Measurements from ENCODE around the gene DTX3. TPM values are rescaled to one million over a fixed set of nuclear protein-coding genes. Genes with fewer than 3 reads are reported as not detected.

DTX3 gene
- total RNA-seq, 1 donor from 2014 or later, result 18.3 TPM

- peaks cover 94% of the 10 kb centered on the region for H3K27me3 Mint-ChIP-seq
- no peaks in the 10 kb centered on the region for H3K9me3 Mint-ChIP-seq
- peaks cover 29% of the 10 kb centered on the region for H3K4me1 Mint-ChIP-seq
- no peak for DNase-seq
- H3K36me3 Mint-ChIP-seq (ENCODE audit: low read depth), result peaks cover 2% of the 10 kb centered on the region
- no peak overlapping the region for H3K4me3 Mint-ChIP-seq
- H3K27ac Mint-ChIP-seq, result no peak overlapping the region
- intact Hi-C loops (cut with micrococcal nuclease), result loop anchor here (5.0 kb wide), 1 partner anchor 161 kb away; no protein-coding TSS in a partner anchor
Measured at GRCh38 chr12:57623385-57623784, 18.8 kb downstream of the DTX3 start.

GRCh38 chr12:57623811-57624390 is 19.3 kb downstream of the DTX3 start:
- Mint-ChIP-seq H3K27ac (no peak overlapping the region), H3K4me1 (peaks cover 29% of the 10 kb centered on the region), H3K4me3 (no peak overlapping the region), H3K9me3 (no peaks in the 10 kb centered on the region), H3K36me3 (ENCODE audit: low read depth) (peaks cover 2% of the 10 kb centered on the region), H3K27me3 (peaks cover 95% of the 10 kb centered on the region)
- DNase-seq, result no peak
- intact Hi-C loops (cut with micrococcal nuclease), result loop anchor here (5.0 kb wide), 1 partner anchor 162 kb away; no protein-coding TSS in a partner anchor

GRCh38 chr12:57624441-57625220 is 20.0 kb downstream of the DTX3 start:
- no peaks in the 10 kb centered on the region for H3K9me3 Mint-ChIP-seq
- H3K4me1 Mint-ChIP-seq, result peaks cover 25% of the 10 kb centered on the region
- peaks cover 3% of the 10 kb centered on the region for H3K36me3 Mint-ChIP-seq (ENCODE audit: low read depth)
- H3K27me3 Mint-ChIP-seq, result peaks cover 96% of the 10 kb centered on the region
- no peak overlapping the region for H3K4me3 Mint-ChIP-seq
- no peak for DNase-seq
- no peak overlapping the region for H3K27ac Mint-ChIP-seq
- intact Hi-C loops (cut with micrococcal nuclease), result loop anchor here (5.0 kb wide), 1 partner anchor 162 kb away; no protein-coding TSS in a partner anchor

- Mint-ChIP-seq H3K27me3 (peaks cover 95% of the 10 kb centered on the region), H3K27ac (no peak overlapping the region), H3K4me1 (peaks cover 22% of the 10 kb centered on the region), H3K4me3 (no peak overlapping the region), H3K9me3 (no peaks in the 10 kb centered on the region), H3K36me3 (ENCODE audit: low read depth) (peaks cover 2% of the 10 kb centered on the region)
- intact Hi-C loops (cut with micrococcal nuclease), result no loop called here
- DNase-seq, result no peak
Measured at GRCh38 chr12:57625261-57626032, 20.8 kb downstream of the DTX3 start.

- H3K36me3 Mint-ChIP-seq (ENCODE audit: low read depth), result peaks cover 3% of the 10 kb centered on the region
- DNase-seq, result no peak
- intact Hi-C loops (cut with micrococcal nuclease), result no loop called here
- H3K9me3 Mint-ChIP-seq, result no peaks in the 10 kb centered on the region
- H3K27me3 Mint-ChIP-seq, result peaks cover 95% of the 10 kb centered on the region
- no peak overlapping the region for H3K4me3 Mint-ChIP-seq
- peaks cover 13% of the 10 kb centered on the region for H3K4me1 Mint-ChIP-seq
- H3K27ac Mint-ChIP-seq, result no peak overlapping the region
Measured at GRCh38 chr12:57626111-57626920, 21.7 kb downstream of the DTX3 start.

- Mint-ChIP-seq H3K27me3 (peaks cover 94% of the 10 kb centered on the region), H3K4me1 (peaks cover 13% of the 10 kb centered on the region), H3K27ac (no peak overlapping the region), H3K4me3 (peak overlapping the region; percentile 45), H3K9me3 (no peaks in the 10 kb centered on the region), H3K36me3 (ENCODE audit: low read depth) (peaks cover 3% of the 10 kb centered on the region)
- intact Hi-C loops (cut with micrococcal nuclease), result no loop called here
- no peak for DNase-seq
Measured at GRCh38 chr12:57626921-57627445, 22.4 kb downstream of the DTX3 start.

GRCh38 chr12:57627501-57628279 is 23.1 kb downstream of the DTX3 start:
- Mint-ChIP-seq H3K9me3 (no peaks in the 10 kb centered on the region), H3K27me3 (peaks cover 90% of the 10 kb centered on the region), H3K36me3 (ENCODE audit: low read depth) (peaks cover 3% of the 10 kb centered on the region), H3K4me1 (peaks cover 10% of the 10 kb centered on the region), H3K4me3 (peak overlapping the region; percentile 58), H3K27ac (no peak overlapping the region)
- peak; percentile 76 for DNase-seq
- intact Hi-C loops (cut with micrococcal nuclease), result no loop called here

- Mint-ChIP-seq H3K27me3 (peaks cover 86% of the 10 kb centered on the region), H3K36me3 (ENCODE audit: low read depth) (peaks cover 3% of the 10 kb centered on the region), H3K9me3 (no peaks in the 10 kb centered on the region), H3K4me1 (peaks cover 15% of the 10 kb centered on the region), H3K4me3 (peak overlapping the region; percentile 50), H3K27ac (no peak overlapping the region)
- peak; percentile 48 for DNase-seq
- intact Hi-C loops (cut with micrococcal nuclease), result no loop called here
Measured at GRCh38 chr12:57628280-57629191, 23.9 kb downstream of the DTX3 start.

- no peaks in the 10 kb centered on the region for H3K9me3 Mint-ChIP-seq
- no peak overlapping the region for H3K4me3 Mint-ChIP-seq
- peaks cover 80% of the 10 kb centered on the region for H3K27me3 Mint-ChIP-seq
- intact Hi-C loops (cut with micrococcal nuclease), result loop anchor here (5.0 kb wide), 1 partner anchor 62 kb away; the partner anchor contains the start of gene OS9
- peaks cover 15% of the 10 kb centered on the region for H3K4me1 Mint-ChIP-seq
- H3K36me3 Mint-ChIP-seq (ENCODE audit: low read depth), result peaks cover 3% of the 10 kb centered on the region
- peak; percentile 54 for DNase-seq
- H3K27ac Mint-ChIP-seq, result no peak overlapping the region
Measured at GRCh38 chr12:57629897-57630471, 25.4 kb downstream of the DTX3 start.

- Mint-ChIP-seq H3K36me3 (ENCODE audit: low read depth) (peaks cover 3% of the 10 kb centered on the region), H3K4me1 (peaks cover 15% of the 10 kb centered on the region), H3K27me3 (peaks cover 71% of the 10 kb centered on the region), H3K4me3 (no peak overlapping the region), H3K27ac (no peak overlapping the region), H3K9me3 (no peaks in the 10 kb centered on the region)
- intact Hi-C loops (cut with micrococcal nuclease), result loop anchor here (5.0 kb wide), 1 partner anchor 61 kb away; the partner anchor contains the start of gene OS9
- peak; percentile 50 for DNase-seq
Measured at GRCh38 chr12:57630891-57631433, 26.3 kb downstream of the DTX3 start.

- Mint-ChIP-seq H3K36me3 (ENCODE audit: low read depth) (peaks cover 3% of the 10 kb centered on the region), H3K4me3 (peak overlapping the region; percentile 84), H3K27ac (no peak overlapping the region), H3K27me3 (peaks cover 65% of the 10 kb centered on the region), H3K4me1 (peaks cover 15% of the 10 kb centered on the region), H3K9me3 (no peaks in the 10 kb centered on the region)
- intact Hi-C loops (cut with micrococcal nuclease), result loop anchor here (2.0 to 5.0 kb wide), 3 partner anchors 41 to 113 kb away; partner anchors contain the start of genes OS9, PIP4K2C and TSPAN31
- DNase-seq, result no peak
Measured at GRCh38 chr12:57631566-57632072, 27.0 kb downstream of the DTX3 start.

All from activated CD4-positive, alpha-beta T cell treated with anti-CD3 and anti-CD28 coated beads, Interleukin-2, amount 10 ng/mL, durations not matched to agents 24 days and 14 days (primary cell).